Activated CD4-positive, alpha-beta T cell treated with anti-CD3 and anti-CD28 coated beads, Interleukin-2, Interleukin-4, amounts not matched to agents 100 ng/mL and 50 ng/mL, durations not matched to agents 16 hours and 8 hours (primary cell): ENCODE results near the gene SUFU.

Source experiments
- DNase-seq: peaks from one replicate; pipeline ENCODE4 v3.0.0-alpha.2; 2020; ENCODE audit warnings: low spot score

SUFU gene

GRCh38 chr10:102673819-102674511 is 170.2 kb downstream of the SUFU start:
- DNase-seq: peak; percentile 71

- DNase-seq: no peak
Observed at GRCh38 chr10:102674566-102674965, 170.8 kb downstream of the SUFU start.

GRCh38 chr10:102675011-102675665 is 171.4 kb downstream of the SUFU start:
- DNase-seq: no peak

- DNase-seq: no peak
Observed at GRCh38 chr10:102675666-102676533, 172.1 kb downstream of the SUFU start.

GRCh38 chr10:102676534-102677315 is 173.0 kb downstream of the SUFU start:
- DNase-seq: no peak

GRCh38 chr10:102677331-102678067 is 173.7 kb downstream of the SUFU start:
- no peak for DNase-seq

- DNase-seq: no peak
Observed at GRCh38 chr10:102678068-102678400, 174.3 kb downstream of the SUFU start.

GRCh38 chr10:102678842-102679289 is 175.1 kb downstream of the SUFU start:
- peak; percentile 25 for DNase-seq

GRCh38 chr10:102679596-102679995 is 175.8 kb downstream of the SUFU start:
- DNase-seq: no peak

- DNase-seq: no peak
Observed at GRCh38 chr10:102681696-102682095, 177.9 kb downstream of the SUFU start.

GRCh38 chr10:102682416-102682815 is 178.6 kb downstream of the SUFU start:
- DNase-seq: no peak

GRCh38 chr10:102682981-102683380 is 179.2 kb downstream of the SUFU start:
- DNase-seq: no peak
